Right ventricle myocardium inferior (tissue), 1 donor: ENCODE results near the gene TUBD1. TPM values are rescaled to one million over a fixed set of nuclear protein-coding genes. Genes with fewer than 3 reads are reported as not detected.
"Not testable (repeated sequence)": the region's sequence is repeated elsewhere in the genome, so short reads cannot be mapped to it uniquely, and the experiment has no call there.

Experiments
- ATAC-seq: fragments of 200-7000 bp; cut with Tn5 transposase; one replicate; pipeline ENCODE4 v1.9.1; 2020; ENCODE audit warnings: mild to moderate bottlenecking, moderate library complexity
- DNase-seq: peaks from one replicate; pipeline ENCODE4 v3.0.0; 2021; ENCODE audit errors: missing footprints
- intact Hi-C: fragments of 100-400 bp; cut with DNase I; formaldehyde crosslinking; loops from one replicate; pipeline ENCODE4 v1.11.0; 2022
- microRNA-seq: library from miRNA; unstranded; fragments of <30 nt; microRNA quantifications from one replicate; pipeline ENCODE4 v1.2.0, GENCODE V29; 2020
- total RNA-seq: library from RNA; stranded (reverse); fragmentation: NEBNext Ultra II Directional; extraction: Animal tissue kit (Norgen Biotek cat#: 25700); gene quantifications from one replicate; pipeline ENCODE4 v1.2.1, GENCODE V29; 2021
- donor health status: DM: no; HTN: yes; CAD: no; lungs with severe emphysema.

The TUBD1 gene
- total RNA-seq, 1 donor from 2014 or later = 8.4 TPM

GRCh38 chr17:59830846-59831486 is 61.8 kb downstream of the TUBD1 start:
- DNase-seq (no peak), ATAC-seq (no peak)
- intact Hi-C loops = no loop called here

GRCh38 chr17:59830007-59830630 is 62.6 kb downstream of the TUBD1 start:
- DNase-seq (no peak), ATAC-seq (no peak)
- intact Hi-C loops = no loop called here

DNA sequence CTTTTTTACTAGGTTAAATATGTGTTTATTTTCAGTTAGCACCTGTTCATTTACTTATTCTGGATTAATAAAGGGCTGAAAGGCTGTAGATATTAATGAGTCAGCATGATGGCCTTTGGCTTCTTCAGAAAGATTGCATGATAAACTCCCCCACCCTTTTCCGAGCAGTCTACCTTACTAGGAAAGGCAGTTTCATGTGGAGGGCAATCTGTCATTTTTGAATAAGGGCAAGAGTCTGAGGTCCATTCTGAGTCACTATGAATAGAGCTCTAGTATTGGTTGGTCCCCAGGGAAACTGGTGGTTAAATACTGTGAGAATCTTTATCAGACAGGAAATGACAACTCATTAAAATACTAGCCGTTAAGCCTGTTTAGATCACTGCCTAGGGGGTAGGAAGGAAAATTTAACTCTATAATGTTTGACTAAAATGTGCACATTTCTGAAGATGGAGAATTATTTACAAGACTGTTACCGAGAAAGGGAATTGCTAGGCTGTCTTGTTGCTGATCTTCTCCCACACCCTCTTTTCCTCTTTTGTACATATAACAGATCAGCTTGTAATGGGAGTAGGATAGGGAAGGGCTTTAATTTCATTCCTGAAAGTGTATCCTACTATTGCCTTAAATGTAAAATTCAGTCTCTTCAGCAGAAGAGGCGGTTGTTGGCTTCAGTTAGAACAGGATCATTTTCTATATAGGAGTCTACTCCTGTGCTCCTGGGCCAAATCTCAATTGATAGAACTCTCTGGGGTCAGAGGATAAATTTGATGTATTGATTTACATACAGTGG is 63.3 kb downstream of the TUBD1 start:
- intact Hi-C loops = no loop called here
- DNase-seq (no peak), ATAC-seq (peak; percentile 79)

GRCh38 chr17:59828819-59829216 is 63.9 kb downstream of the TUBD1 start:
- intact Hi-C loops, ATAC-seq, DNase-seq: not testable (repeated sequence)

GRCh38 chr17:59828478-59828760 is 64.3 kb downstream of the TUBD1 start:
- intact Hi-C loops = no loop called here
- ATAC-seq (no peak), DNase-seq (no peak)

GRCh38 chr17:59827721-59828477 is 64.8 kb downstream of the TUBD1 start:
- ATAC-seq = no peak
- intact Hi-C loops = no loop called here
- DNase-seq = no peak

- DNase-seq (no peak), ATAC-seq (no peak)
- intact Hi-C loops = no loop called here
Measured at GRCh38 chr17:59826706-59827453, 65.9 kb downstream of the TUBD1 start.

- no peak for DNase-seq
- ATAC-seq = no peak
- intact Hi-C loops = no loop called here
Measured at GRCh38 chr17:59825533-59826322, 67.0 kb downstream of the TUBD1 start.

DNA sequence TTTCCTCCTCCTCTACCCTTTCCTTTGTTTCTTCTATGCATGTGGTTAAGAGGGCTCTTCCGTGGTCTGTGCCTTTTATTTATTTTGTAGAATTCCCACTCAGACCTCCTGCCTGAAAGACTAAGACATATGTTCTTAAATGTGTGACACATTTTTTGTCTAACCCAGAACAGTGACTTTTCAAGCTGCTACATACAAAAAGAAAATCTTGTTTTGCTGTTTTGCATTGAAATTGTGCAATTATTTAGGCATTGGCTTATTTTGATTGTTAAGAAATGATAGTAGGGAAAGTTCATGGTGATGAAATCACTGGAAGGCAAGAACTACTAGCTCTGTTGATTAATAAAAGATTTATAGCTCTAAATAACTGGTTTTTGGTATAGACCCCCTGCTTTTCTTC is 76.8 kb downstream of the TUBD1 start:
- DNase-seq (no peak), ATAC-seq (no peak)
- intact Hi-C loops = no loop called here

- no peak for ATAC-seq
- intact Hi-C loops = no loop called here
- DNase-seq = no peak
Measured at GRCh38 chr17:59814685-59815084, 78.1 kb downstream of the TUBD1 start.

GRCh38 chr17:59814276-59814675 is 78.5 kb downstream of the TUBD1 start:
- no peak for DNase-seq
- ATAC-seq = no peak
- intact Hi-C loops = no loop called here

- no peak for DNase-seq
- intact Hi-C loops = no loop called here
Measured at GRCh38 chr17:59812139-59812538, 80.6 kb downstream of the TUBD1 start.

DNA sequence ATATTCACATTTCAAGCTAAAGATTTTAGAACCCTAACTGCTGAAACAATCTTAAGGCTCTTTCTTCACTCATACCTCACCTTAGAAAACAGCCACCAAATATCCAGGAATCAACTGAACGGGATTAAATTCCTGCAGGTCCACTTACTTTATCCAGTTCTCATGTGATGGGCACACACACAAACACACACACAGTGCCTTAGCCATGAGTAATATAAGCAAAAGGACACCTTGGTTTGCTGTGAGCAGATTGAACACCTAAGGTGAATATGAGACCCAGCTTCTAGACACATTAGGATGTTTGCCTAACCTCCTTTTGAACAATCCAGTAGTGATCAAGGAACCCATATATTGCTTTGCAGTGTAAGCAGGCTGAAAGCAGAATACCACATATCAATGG is 81.5 kb downstream of the TUBD1 start:
- ATAC-seq = no peak
- DNase-seq = no peak
- intact Hi-C loops = no loop called here

More at GRCh38 chr17:59812139-59812538, 80.6 kb downstream of the TUBD1 start:
- ATAC-seq = no peak

GRCh38 chr17:59810894-59811153 is 81.9 kb downstream of the TUBD1 start:
- DNase-seq = no peak
- intact Hi-C loops = no loop called here
- no peak for ATAC-seq

Small RNA genes lying within 50 kb of the gene (microRNA-seq; reads per million reads assigned to microRNA genes)
- 15,798 reads per million, percentile 96 among the genes with 10 or more reads in this experiment for gene MIR21

Other genes with a start within 250 kb of the TUBD1 start
- 10.2 TPM for gene PTRH2, start 185.5 kb downstream of the TUBD1 start, total RNA-seq
- 50.6 TPM for gene VMP1, start 185.3 kb downstream of the TUBD1 start, total RNA-seq
- 21.4 TPM for gene RPS6KB1, start 178 bp upstream of the TUBD1 start, total RNA-seq
- 17.4 TPM for gene RNFT1, start 71.8 kb upstream of the TUBD1 start, total RNA-seq
- 10.3 TPM for gene HEATR6, start 186.0 kb upstream of the TUBD1 start, total RNA-seq